Adipocyte (in vitro differentiated cells): ENCODE data around the gene CHRM4.
A peak's percentile ranks its signal among the peaks of the same experiment; 100 is the strongest.

ENCODE experiments used
- DNase-seq: peaks from one replicate; pipeline ENCODE4 v3.0.0-alpha.2; 2015; ENCODE audit warnings: low read depth
- H3K27me3 ChIP-seq: replicated peaks from 2 replicates; pipeline ENCODE4 v1.7.0; 2013; ENCODE audit warnings: mild to moderate bottlenecking, low read length, moderate library complexity; ENCODE audit not compliant: control insufficient read depth, insufficient read depth
- H3K36me3 ChIP-seq: 2 replicates; pipeline ENCODE4 v1.7.0; 2013; ENCODE audit warnings: low read length, mild to moderate bottlenecking, moderate library complexity; ENCODE audit not compliant: control insufficient read depth, insufficient read depth, severe bottlenecking
- H3K4me1 ChIP-seq: 2 replicates; pipeline ENCODE4 v1.7.0; 2013; ENCODE audit warnings: mild to moderate bottlenecking, low read length, moderate library complexity; ENCODE audit not compliant: control insufficient read depth, insufficient read depth
- H3K4me3 ChIP-seq: 2 replicates; pipeline ENCODE4 v1.7.0; 2013; ENCODE audit warnings: mild to moderate bottlenecking, low read length, moderate library complexity
- H3K9ac ChIP-seq: 2 replicates; pipeline ENCODE4 v1.7.0; 2013; ENCODE audit warnings: mild to moderate bottlenecking, low read length, moderate library complexity
- H3K9me3 ChIP-seq: 2 replicates; pipeline ENCODE4 v1.7.0; 2013; ENCODE audit warnings: mild to moderate bottlenecking, low read length, moderate library complexity; ENCODE audit not compliant: control insufficient read depth

The CHRM4 gene

GRCh38 chr11:46391578-46392420 lies at the start of gene CHRM4:
CHRM4 (minus strand) TSS chr11:46391776; CDS start chr11:46386557, 5,219 bp downstream.
- H3K4me1 ChIP-seq = peaks cover 22% of the 10 kb centered on the region
- no peak within 1 kb of the TSS for H3K9ac ChIP-seq
- H3K27me3 ChIP-seq = peaks cover 6% of the 10 kb centered on the region
- DNase-seq = peak; percentile 66
- peak within 1 kb of the TSS; percentile 72 for H3K4me3 ChIP-seq
- peaks cover 19% of the 10 kb centered on the region for H3K36me3 ChIP-seq
- H3K9me3 ChIP-seq = no peaks in the 10 kb centered on the region

- no peak for DNase-seq
- Histone ChIP-seq H3K36me3 (peaks cover 55% of the 10 kb centered on the region), H3K27me3 (no peaks in the 10 kb centered on the region), H3K9me3 (no peaks in the 10 kb centered on the region), H3K4me3 (no peak overlapping the region), H3K9ac (no peak overlapping the region), H3K4me1 (peaks cover 12% of the 10 kb centered on the region)
Measured at GRCh38 chr11:46438211-46438610, 46.6 kb upstream of the CHRM4 start.

- Histone ChIP-seq H3K4me1 (peaks cover 12% of the 10 kb centered on the region), H3K4me3 (no peak overlapping the region), H3K9me3 (no peaks in the 10 kb centered on the region), H3K36me3 (peaks cover 55% of the 10 kb centered on the region), H3K9ac (no peak overlapping the region), H3K27me3 (no peaks in the 10 kb centered on the region)
- DNase-seq = no peak
Measured at GRCh38 chr11:46437122-46437689, 45.6 kb upstream of the CHRM4 start.

GRCh38 chr11:46436113-46436512 lies 44.5 kb upstream of the CHRM4 start:
- H3K4me3 ChIP-seq = no peak overlapping the region
- no peaks in the 10 kb centered on the region for H3K9me3 ChIP-seq
- peaks cover 16% of the 10 kb centered on the region for H3K4me1 ChIP-seq
- H3K9ac ChIP-seq = no peak overlapping the region
- H3K27me3 ChIP-seq = no peaks in the 10 kb centered on the region
- no peak for DNase-seq
- H3K36me3 ChIP-seq = peaks cover 56% of the 10 kb centered on the region

- Histone ChIP-seq H3K9ac (no peak overlapping the region), H3K4me3 (no peak overlapping the region), H3K27me3 (no peaks in the 10 kb centered on the region), H3K36me3 (peaks cover 60% of the 10 kb centered on the region), H3K9me3 (no peaks in the 10 kb centered on the region), H3K4me1 (peaks cover 20% of the 10 kb centered on the region)
- no peak for DNase-seq
Measured at GRCh38 chr11:46435679-46436078, 44.1 kb upstream of the CHRM4 start.

GRCh38 chr11:46431211-46431610 lies 39.6 kb upstream of the CHRM4 start:
- no peak for DNase-seq
- no peak overlapping the region for H3K9ac ChIP-seq
- H3K27me3 ChIP-seq = no peaks in the 10 kb centered on the region
- H3K9me3 ChIP-seq = no peaks in the 10 kb centered on the region
- H3K36me3 ChIP-seq = peaks cover 62% of the 10 kb centered on the region
- peaks cover 23% of the 10 kb centered on the region for H3K4me1 ChIP-seq
- no peak overlapping the region for H3K4me3 ChIP-seq

GRCh38 chr11:46429717-46430116 lies 38.1 kb upstream of the CHRM4 start:
- Histone ChIP-seq H3K4me1 (peaks cover 23% of the 10 kb centered on the region), H3K27me3 (no peaks in the 10 kb centered on the region), H3K9me3 (no peaks in the 10 kb centered on the region), H3K4me3 (no peak overlapping the region), H3K36me3 (peaks cover 60% of the 10 kb centered on the region), H3K9ac (peak overlapping the region; percentile 5)
- peak; percentile 55 for DNase-seq

GRCh38 chr11:46427364-46427763 lies 35.8 kb upstream of the CHRM4 start:
- no peaks in the 10 kb centered on the region for H3K27me3 ChIP-seq
- no peak overlapping the region for H3K4me3 ChIP-seq
- no peak for DNase-seq
- peaks cover 51% of the 10 kb centered on the region for H3K36me3 ChIP-seq
- peaks cover 23% of the 10 kb centered on the region for H3K4me1 ChIP-seq
- H3K9ac ChIP-seq = no peak overlapping the region
- no peaks in the 10 kb centered on the region for H3K9me3 ChIP-seq

- H3K4me3 ChIP-seq = no peak overlapping the region
- no peak for DNase-seq
- no peak overlapping the region for H3K9ac ChIP-seq
- no peaks in the 10 kb centered on the region for H3K9me3 ChIP-seq
- H3K36me3 ChIP-seq = peaks cover 52% of the 10 kb centered on the region
- no peaks in the 10 kb centered on the region for H3K27me3 ChIP-seq
- peaks cover 22% of the 10 kb centered on the region for H3K4me1 ChIP-seq
Measured at GRCh38 chr11:46426233-46426991, 34.8 kb upstream of the CHRM4 start.

GRCh38 chr11:46422588-46422987 lies 31.0 kb upstream of the CHRM4 start:
- Histone ChIP-seq H3K27me3 (no peaks in the 10 kb centered on the region), H3K36me3 (peaks cover 59% of the 10 kb centered on the region), H3K9me3 (no peaks in the 10 kb centered on the region), H3K9ac (no peak overlapping the region), H3K4me3 (no peak overlapping the region), H3K4me1 (no peaks in the 10 kb centered on the region)
- DNase-seq = no peak

- no peaks in the 10 kb centered on the region for H3K9me3 ChIP-seq
- H3K4me1 ChIP-seq = peaks cover 5% of the 10 kb centered on the region
- H3K27me3 ChIP-seq = no peaks in the 10 kb centered on the region
- no peak overlapping the region for H3K9ac ChIP-seq
- DNase-seq = no peak
- no peak overlapping the region for H3K4me3 ChIP-seq
- peaks cover 71% of the 10 kb centered on the region for H3K36me3 ChIP-seq
Measured at GRCh38 chr11:46421257-46421880, 29.8 kb upstream of the CHRM4 start.
